Uterus (tissue), 2 donors: Measurements from ENCODE around the gene GUCD1.
"Not testable (repeated sequence)": the region's sequence is repeated elsewhere in the genome, so short reads cannot be mapped to it uniquely, and the experiment has no call there.

Experiments
- CTCF ChIP-seq, 4 experiments: fragments of 200-600 bp in 2 of 4; fragments of 450-650 bp in 2 of 4; sonication (generic) in 2 of 4; IDR thresholded peaks; one replicate each; pipeline ENCODE4 v1.5.1; 2016 to 2019; ENCODE audit warnings: antibody characterized with exemption in 4 of 4, mild to moderate bottlenecking in 2 of 4, moderate library complexity in 1 of 4
- POLR2A ChIP-seq, 2 donors: fragments of 450-650 bp; IDR thresholded peaks; one replicate each; pipeline ENCODE4 v1.6.1; 2016; ENCODE audit warnings: antibody characterized with exemption in 2 of 2, mild to moderate bottlenecking in 1 of 2, moderate library complexity in 1 of 2

GRCh38 chr22:24597076-24597475 lies 42.1 kb upstream of the GUCD1 start:
- not testable (repeated sequence) for TF ChIP-seq POLR2A, CTCF (IDR thresholded peaks at IDR 0.05)
